PC-9 (cell line): ENCODE data around the gene RBMS1. TPM values are rescaled to one million over a fixed set of nuclear protein-coding genes. Genes with fewer than 3 reads are reported as not detected.
A peak's percentile ranks its signal among the peaks of the same experiment; 100 is the strongest.

Experiments
- BruUV-seq: library from RNA; stranded (reverse); fragments of 400-500 nt; replicated peaks from 2 replicates; lab custom pipeline; 2021; lab: Mats Ljungman, UMichigan
- CTCF ChIA-PET: fragments of 300-600 bp; sonication (Branson Sonifier 250); formaldehyde crosslinking; loops from one replicate; lab custom pipeline; 2022; ENCODE audit warnings: antibody characterized with exemption; lab: Charles Lee
- POLR2A ChIA-PET: fragments of 300-600 bp; sonication (Branson Sonifier 250); formaldehyde crosslinking; loops from one replicate; lab custom pipeline; 2022; ENCODE audit warnings: antibody characterized with exemption; ENCODE audit not compliant: unreplicated experiment; lab: Charles Lee
- DNase-seq, 2 experiments: peaks; one replicate each; pipeline versions ENCODE4 v3.0.0 to v3.0.0-alpha.2; 2015 to 2022; ENCODE audit warnings: mixed read lengths in 1 of 2
- H2AFZ ChIP-seq: fragments of 200-600 bp; sonication (generic); 2 replicates; pipeline ENCODE4 v1.8.1; 2017; ENCODE audit warnings: antibody characterized with exemption
- H3F3A ChIP-seq: fragments of 200-600 bp; sonication (generic); 2 replicates; pipeline ENCODE4 v1.8.1; 2017; ENCODE audit warnings: antibody characterized with exemption, mild to moderate bottlenecking, low read depth; ENCODE audit not compliant: insufficient read depth
- H3K27ac ChIP-seq: fragments of 200-600 bp; sonication (generic); 2 replicates; pipeline ENCODE4 v1.6.1; 2016; ENCODE audit warnings: mixed run types
- H3K27me3 ChIP-seq: fragments of 200-600 bp; sonication (generic); 2 replicates; pipeline ENCODE4 v1.6.1; 2016; ENCODE audit warnings: low read depth, mixed run types; ENCODE audit not compliant: insufficient read depth
- H3K36me3 ChIP-seq: fragments of 200-600 bp; sonication (generic); 2 replicates; pipeline ENCODE4 v1.6.1; 2016; ENCODE audit warnings: low read depth, mixed run types
- H3K4me1 ChIP-seq: fragments of 200-600 bp; sonication (generic); replicated peaks from 2 replicates; pipeline ENCODE4 v1.6.1; 2016; ENCODE audit warnings: mixed run types; ENCODE audit not compliant: insufficient read depth
- H3K4me2 ChIP-seq: fragments of 200-600 bp; sonication (generic); 2 replicates; pipeline ENCODE4 v1.6.1; 2017; ENCODE audit warnings: mixed run types
- H3K4me3 ChIP-seq: fragments of 200-600 bp; sonication (generic); 2 replicates; pipeline ENCODE4 v1.6.1; 2016; ENCODE audit warnings: mixed run types
- H3K79me2 ChIP-seq: fragments of 200-600 bp; sonication (generic); 2 replicates; pipeline ENCODE4 v1.6.1; 2017; ENCODE audit warnings: low read depth, mixed run types
- H3K9me2 ChIP-seq: fragments of 200-600 bp; sonication (generic); 2 replicates; pipeline ENCODE4 v1.8.1; 2017; ENCODE audit warnings: mild to moderate bottlenecking; ENCODE audit not compliant: insufficient read depth
- H3K9me3 ChIP-seq: fragments of 200-600 bp; sonication (generic); 2 replicates; pipeline ENCODE4 v1.8.1; 2016; ENCODE audit warnings: low read depth; ENCODE audit not compliant: insufficient read depth
- H4K20me1 ChIP-seq: fragments of 200-600 bp; sonication (generic); 2 replicates; pipeline ENCODE4 v1.8.1; 2017; ENCODE audit not compliant: insufficient read depth
- CTCF ChIP-seq: fragments of 200-600 bp; sonication (generic); conservative IDR thresholded peaks from 2 replicates; pipeline ENCODE4 v1.6.1; 2017; ENCODE audit warnings: mixed run types, antibody characterized with exemption, mild to moderate bottlenecking, moderate library complexity
- EZH2 ChIP-seq: fragments of 200-600 bp; sonication (generic); IDR thresholded peaks from 2 replicates; pipeline ENCODE4 v1.8.0; 2017; ENCODE audit warnings: antibody characterized with exemption, low read depth
- intact Hi-C: fragments of 100-400 bp; cut with micrococcal nuclease; formaldehyde crosslinking; loops from one replicate; pipeline ENCODE4 v1.10.0; 2022; ENCODE audit not compliant: unreplicated experiment
- total RNA-seq: library from RNA; stranded (reverse); gene quantifications from 2 replicates; pipeline ENCODE4 v1.2.3, GENCODE V29; 2021

RBMS1 gene
- total RNA-seq, 1 experiment from 2014 or later: 65.1 TPM

GRCh38 chr2:160245614-160246155, 247.9 kb downstream of the RBMS1 start:
- H2AFZ ChIP-seq: no peak overlapping the region
- no peak for DNase-seq
- TF ChIP-seq CTCF (no peak), EZH2 (no peak)
- H3K27me3 ChIP-seq: no peaks in the 10 kb centered on the region
- H3K36me3 ChIP-seq: no peaks in the 10 kb centered on the region
- no peaks in the 10 kb centered on the region for H3K9me2 ChIP-seq
- H3K4me1 ChIP-seq: peaks cover 29% of the 10 kb centered on the region
- H3K4me2 ChIP-seq: no peak overlapping the region
- BruUV-seq: no TSS peak
- ChIA-PET CTCF (no interaction called here), POLR2A (no interaction called here)
- H4K20me1 ChIP-seq: no peaks in the 10 kb centered on the region
- no peak overlapping the region for H3K27ac ChIP-seq
- intact Hi-C loops: no loop called here
- H3F3A ChIP-seq: peaks cover 13% of the 10 kb centered on the region
- H3K9me3 ChIP-seq: no peaks in the 10 kb centered on the region
- no peaks in the 10 kb centered on the region for H3K79me2 ChIP-seq
- no peak overlapping the region for H3K4me3 ChIP-seq

- H3K27me3 ChIP-seq: no peaks in the 10 kb centered on the region
- no peak for TF ChIP-seq EZH2
- TF ChIP-seq CTCF: no peak
- H3K36me3 ChIP-seq: no peaks in the 10 kb centered on the region
- no peak for DNase-seq
- H3K27ac ChIP-seq: peak overlapping the region; percentile 84; the same call in 1 of the 2 replicates
- no peaks in the 10 kb centered on the region for H3K79me2 ChIP-seq
- ChIA-PET POLR2A (interaction anchor here (0.6 kb wide), 1 partner anchor 96 kb away, joined by 3 read pairs; no protein-coding TSS in a partner anchor), CTCF (no interaction called here)
- H3F3A ChIP-seq: peaks cover 13% of the 10 kb centered on the region
- H4K20me1 ChIP-seq: no peaks in the 10 kb centered on the region
- no peak overlapping the region for H3K4me2 ChIP-seq
- no peak overlapping the region for H2AFZ ChIP-seq
- H3K4me3 ChIP-seq: no peak overlapping the region
- peaks cover 29% of the 10 kb centered on the region for H3K4me1 ChIP-seq
- no peaks in the 10 kb centered on the region for H3K9me2 ChIP-seq
- no peaks in the 10 kb centered on the region for H3K9me3 ChIP-seq
- intact Hi-C loops: loop anchor here (5.0 kb wide), 1 partner anchor 36 kb away; no protein-coding TSS in a partner anchor
- BruUV-seq: no TSS peak
These were observed 250.6 kb downstream of the RBMS1 start for GRCh38 chr2:160242893-160243564.

GRCh38 chr2:160241251-160242137, 252.1 kb downstream of the RBMS1 start:
- TSS peak; percentile 98 for BruUV-seq
- TF ChIP-seq EZH2: no peak
- no peak for TF ChIP-seq CTCF
- peak overlapping the region; percentile 84 for H3K27ac ChIP-seq
- no peak overlapping the region for H3K4me3 ChIP-seq
- no peaks in the 10 kb centered on the region for H3K9me2 ChIP-seq
- H3K4me2 ChIP-seq: peak overlapping the region; percentile 46
- no peaks in the 10 kb centered on the region for H3K9me3 ChIP-seq
- H4K20me1 ChIP-seq: no peaks in the 10 kb centered on the region
- peaks cover 29% of the 10 kb centered on the region for H3K4me1 ChIP-seq
- H2AFZ ChIP-seq: 0 out of 2 replicates have a peak overlapping the region, but pooled peaks have one; percentile 40
- intact Hi-C loops: loop anchor here (5.0 kb wide), 1 partner anchor 34 kb away; no protein-coding TSS in a partner anchor
- ChIA-PET CTCF (no interaction called here), POLR2A (interaction anchor here (0.7 to 0.8 kb wide), 2 partner anchors 12 to 29 kb away, joined by 3 to 10 read pairs; no protein-coding TSS in a partner anchor)
- H3F3A ChIP-seq: peaks cover 13% of the 10 kb centered on the region
- H3K79me2 ChIP-seq: no peaks in the 10 kb centered on the region
- peak; percentile 71 to 80 for DNase-seq
- H3K36me3 ChIP-seq: no peaks in the 10 kb centered on the region
- no peaks in the 10 kb centered on the region for H3K27me3 ChIP-seq
